Glutamatergic neuron (in vitro differentiated cells): ENCODE measurements around the gene CAPN13. TPM values are rescaled to one million over a fixed set of nuclear protein-coding genes. Genes with fewer than 3 reads are reported as not detected.

Source experiments
- DNase-seq: peaks from one replicate; pipeline ENCODE4 v3.0.0; 2022
- H3K27ac Mint-ChIP-seq: one replicate; pipeline ENCODE4 v1.8.0; 2020; ENCODE audit warnings: mild to moderate bottlenecking, mixed read lengths, inconsistent platforms; ENCODE audit not compliant: unreplicated experiment
- H3K27me3 Mint-ChIP-seq: one replicate; pipeline ENCODE4 v1.8.0; 2020; ENCODE audit warnings: mild to moderate bottlenecking, moderate library complexity, mixed read lengths, inconsistent platforms; ENCODE audit not compliant: unreplicated experiment
- H3K36me3 Mint-ChIP-seq: one replicate; pipeline ENCODE4 v1.8.0; 2020; ENCODE audit warnings: mild to moderate bottlenecking, mixed read lengths, inconsistent platforms; ENCODE audit not compliant: unreplicated experiment
- H3K4me1 Mint-ChIP-seq: one replicate; pipeline ENCODE4 v1.8.0; 2020; ENCODE audit warnings: mild to moderate bottlenecking, low read depth, mixed read lengths, inconsistent platforms; ENCODE audit not compliant: unreplicated experiment
- H3K4me3 Mint-ChIP-seq: one replicate; pipeline ENCODE4 v1.8.0; 2020; ENCODE audit warnings: mild to moderate bottlenecking, mixed read lengths, inconsistent platforms; ENCODE audit not compliant: unreplicated experiment
- H3K9me3 Mint-ChIP-seq: one replicate; pipeline ENCODE4 v1.8.0; 2020; ENCODE audit warnings: mild to moderate bottlenecking, moderate library complexity, mixed read lengths, inconsistent platforms; ENCODE audit not compliant: unreplicated experiment
- CTCF ChIP-seq: fragments of 200-600 bp; sonication (generic); IDR thresholded peaks from one replicate; pipeline ENCODE4 v1.5.0; 2021; ENCODE audit not compliant: partially characterized antibody, unreplicated experiment
- total RNA-seq: library from RNA; stranded (reverse); fragmentation: NEBNext Ultra II Directional; extraction: Animal tissue kit (Norgen Biotek cat#: 25700); gene quantifications from one replicate; pipeline ENCODE4 v1.2.1, GENCODE V29; 2021; ENCODE audit not compliant: unreplicated experiment

CAPN13 gene
- total RNA-seq, 1 donor from 2014 or later, result not detected

GRCh38 chr2:30808695-30809094 lies 1.4 kb upstream of the CAPN13 start:
- Mint-ChIP-seq H3K9me3 (no peaks in the 10 kb centered on the region), H3K4me1 (no peaks in the 10 kb centered on the region), H3K4me3 (no peak overlapping the region), H3K27ac (no peak overlapping the region), H3K27me3 (no peaks in the 10 kb centered on the region), H3K36me3 (no peaks in the 10 kb centered on the region)
- no peak for TF ChIP-seq CTCF
- no peak for DNase-seq

DNA sequence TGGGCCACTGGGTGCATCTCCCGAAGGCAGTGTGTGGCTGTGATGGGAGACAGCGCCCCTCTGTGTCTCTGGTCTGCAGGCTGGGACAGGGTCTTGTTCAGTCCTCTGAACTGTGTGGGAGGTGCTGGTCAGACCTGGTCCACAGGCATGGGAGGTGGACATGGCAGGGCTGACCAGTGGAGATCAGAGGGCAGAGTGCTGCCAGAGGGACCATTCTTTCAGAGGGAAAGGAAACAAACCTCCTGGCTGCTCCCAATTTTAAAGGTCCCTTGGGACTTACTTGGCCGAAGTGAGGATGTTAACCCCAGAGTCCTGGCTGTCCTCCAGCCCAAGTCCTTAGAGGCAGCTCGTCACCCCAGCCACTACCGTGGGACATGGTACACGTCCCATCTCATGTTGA lies 4.0 kb downstream of the CAPN13 start:
- H3K4me1 Mint-ChIP-seq, result no peaks in the 10 kb centered on the region
- no peaks in the 10 kb centered on the region for H3K36me3 Mint-ChIP-seq
- no peak for DNase-seq
- H3K27me3 Mint-ChIP-seq, result peaks cover 1% of the 10 kb centered on the region
- TF ChIP-seq CTCF, result no peak
- no peak overlapping the region for H3K4me3 Mint-ChIP-seq
- no peak overlapping the region for H3K27ac Mint-ChIP-seq
- peaks cover 2% of the 10 kb centered on the region for H3K9me3 Mint-ChIP-seq

- Mint-ChIP-seq H3K27ac (no peak overlapping the region), H3K4me1 (no peaks in the 10 kb centered on the region), H3K4me3 (no peak overlapping the region), H3K9me3 (peaks cover 2% of the 10 kb centered on the region), H3K36me3 (no peaks in the 10 kb centered on the region), H3K27me3 (peaks cover 1% of the 10 kb centered on the region)
- DNase-seq, result no peak
- no peak for TF ChIP-seq CTCF
Measured at GRCh38 chr2:30802611-30803010, 4.6 kb downstream of the CAPN13 start.

DNA sequence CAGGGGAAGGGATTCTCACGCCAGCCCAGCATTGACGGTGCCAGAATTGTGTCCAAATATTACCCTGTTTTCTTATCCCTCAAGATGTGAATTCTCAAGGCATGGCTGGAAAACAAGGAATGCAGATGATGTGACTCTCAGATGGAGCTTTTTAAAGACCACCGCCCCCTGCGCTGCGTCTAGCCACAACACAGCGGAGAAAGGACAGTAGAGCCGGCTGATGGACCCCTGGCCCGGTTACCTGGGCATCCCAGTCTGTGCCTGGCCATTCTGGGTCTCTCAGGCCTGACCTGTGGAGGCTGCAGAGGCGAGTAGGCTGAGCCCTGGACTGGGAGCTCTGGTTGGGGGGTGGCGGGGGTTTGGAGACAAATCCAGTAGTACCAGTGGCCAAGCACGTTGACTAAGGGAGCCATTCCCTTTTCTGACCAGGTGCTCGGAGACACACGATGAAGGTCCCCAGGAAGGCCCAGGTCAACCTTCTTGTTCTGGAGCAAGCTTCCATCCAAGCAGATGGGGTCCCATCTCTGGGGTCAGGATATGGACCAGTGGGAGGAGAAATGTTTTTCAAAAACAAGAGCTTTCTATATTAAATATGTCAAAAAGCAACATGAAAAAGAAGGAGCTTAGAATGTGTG lies 5.3 kb downstream of the CAPN13 start:
- H3K27ac Mint-ChIP-seq, result no peak overlapping the region
- no peaks in the 10 kb centered on the region for H3K4me1 Mint-ChIP-seq
- no peak overlapping the region for H3K4me3 Mint-ChIP-seq
- H3K36me3 Mint-ChIP-seq, result no peaks in the 10 kb centered on the region
- H3K27me3 Mint-ChIP-seq, result peaks cover 1% of the 10 kb centered on the region
- no peak for TF ChIP-seq CTCF
- DNase-seq, result no peak
- peaks cover 2% of the 10 kb centered on the region for H3K9me3 Mint-ChIP-seq

DNA sequence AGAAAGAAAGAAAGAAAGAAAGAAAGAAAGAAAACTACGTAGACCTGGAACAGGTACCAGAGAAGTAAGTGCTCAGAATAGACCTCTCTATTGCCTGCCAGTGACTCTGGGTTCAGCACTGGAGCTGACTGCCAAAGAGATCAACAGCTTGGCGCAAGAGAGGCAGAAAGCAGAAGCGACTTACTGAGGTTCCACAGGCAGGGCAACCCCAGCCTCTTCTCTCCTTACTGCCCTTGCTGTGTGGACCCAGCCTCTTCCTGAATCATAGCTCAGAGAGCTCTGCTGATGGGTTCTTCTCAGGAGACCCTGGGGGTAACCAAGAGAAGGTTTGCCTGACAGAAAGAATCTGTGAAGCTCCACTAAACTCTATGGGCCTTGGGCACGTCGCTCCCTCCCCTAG lies 7.1 kb downstream of the CAPN13 start:
- H3K4me3 Mint-ChIP-seq, result no peak overlapping the region
- H3K9me3 Mint-ChIP-seq, result peaks cover 2% of the 10 kb centered on the region
- H3K27ac Mint-ChIP-seq, result no peak overlapping the region
- H3K27me3 Mint-ChIP-seq, result peaks cover 1% of the 10 kb centered on the region
- no peak for TF ChIP-seq CTCF
- no peaks in the 10 kb centered on the region for H3K4me1 Mint-ChIP-seq
- no peak for DNase-seq
- H3K36me3 Mint-ChIP-seq, result no peaks in the 10 kb centered on the region
